WERI-Rb-1 (cell line): Measurements from ENCODE around the gene SLC17A8.

Experiments used
- DNase-seq: peaks from one replicate; pipeline ENCODE4 v3.0.0-alpha.2; 2020
- H3K27ac ChIP-seq: fragments of 250-450 bp; sonication (Bioruptor Pico); 2 replicates; pipeline ENCODE4 v1.5.1; 2020; ENCODE audit warnings: mild to moderate bottlenecking, moderate library complexity
- H3K27me3 ChIP-seq: fragments of 250-450 bp; sonication (Bioruptor Pico); 2 replicates; pipeline ENCODE4 v1.5.1; 2021; ENCODE audit warnings: mild to moderate bottlenecking, low read depth, moderate library complexity; ENCODE audit not compliant: insufficient read depth, severe bottlenecking
- H3K36me3 ChIP-seq: fragments of 250-450 bp; sonication (Bioruptor Pico); 2 replicates; pipeline ENCODE4 v1.5.1; 2020; ENCODE audit warnings: mild to moderate bottlenecking, moderate library complexity
- H3K4me3 ChIP-seq: 2 replicates; pipeline ENCODE4 v1.5.1; 2011; ENCODE audit warnings: low read depth, mild to moderate bottlenecking, control low read depth, low read length
- H3K9me3 ChIP-seq: fragments of 250-450 bp; sonication (Bioruptor Pico); 2 replicates; pipeline ENCODE4 v1.5.1; 2021; ENCODE audit warnings: mild to moderate bottlenecking, moderate library complexity; ENCODE audit not compliant: severe bottlenecking
- TF ChIP-seq, protein P1 (sequence below): IDR thresholded peaks from 2 replicates; pipeline ENCODE4 v1.5.1; 2011; ENCODE audit warnings: low read depth, mild to moderate bottlenecking, control low read depth, inconsistent platforms, low read length

The SLC17A8 gene

DNA sequence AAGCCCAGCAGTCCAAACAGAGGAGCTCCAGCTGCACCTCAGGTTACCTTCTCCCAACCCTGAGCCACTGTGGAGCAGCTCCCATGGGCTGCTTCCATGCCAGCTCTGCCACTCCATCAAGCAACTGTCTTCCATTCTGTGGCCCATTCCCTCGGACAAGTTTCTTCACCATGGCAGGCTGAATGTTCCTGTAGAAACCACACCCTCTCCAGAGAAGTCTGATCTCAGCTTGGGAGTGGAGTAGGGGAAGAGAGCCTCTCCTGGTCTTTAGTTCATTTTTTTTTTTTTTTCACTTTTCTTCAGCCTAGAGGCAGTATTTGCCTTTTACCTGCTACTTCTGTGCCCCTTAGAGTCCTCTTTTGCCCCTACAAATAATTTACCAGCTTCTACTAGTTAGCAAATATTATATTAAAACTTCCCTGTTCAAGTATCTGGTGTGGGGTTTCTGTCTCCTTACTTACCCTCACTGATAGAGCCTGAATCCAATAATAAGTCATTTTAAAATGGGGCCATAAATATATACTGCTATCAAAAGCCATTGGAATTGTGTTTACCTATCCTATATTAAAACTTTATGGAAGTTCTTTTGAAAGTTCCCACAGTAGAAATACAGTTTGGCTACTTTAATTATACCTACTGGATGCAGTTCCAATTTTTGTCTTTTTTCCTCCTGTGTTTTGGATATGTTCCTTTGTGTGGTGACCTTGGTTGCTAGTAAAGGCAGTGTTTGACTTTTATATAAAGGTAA, 11.7 kb upstream of the SLC17A8 start:
- Histone ChIP-seq H3K4me3 (no peak overlapping the region), H3K9me3 (no peaks in the 10 kb centered on the region), H3K36me3 (no peaks in the 10 kb centered on the region), H3K27me3 (no peaks in the 10 kb centered on the region), H3K27ac (no peak overlapping the region)
- no peak for DNase-seq
- TF ChIP-seq, protein P1, sequence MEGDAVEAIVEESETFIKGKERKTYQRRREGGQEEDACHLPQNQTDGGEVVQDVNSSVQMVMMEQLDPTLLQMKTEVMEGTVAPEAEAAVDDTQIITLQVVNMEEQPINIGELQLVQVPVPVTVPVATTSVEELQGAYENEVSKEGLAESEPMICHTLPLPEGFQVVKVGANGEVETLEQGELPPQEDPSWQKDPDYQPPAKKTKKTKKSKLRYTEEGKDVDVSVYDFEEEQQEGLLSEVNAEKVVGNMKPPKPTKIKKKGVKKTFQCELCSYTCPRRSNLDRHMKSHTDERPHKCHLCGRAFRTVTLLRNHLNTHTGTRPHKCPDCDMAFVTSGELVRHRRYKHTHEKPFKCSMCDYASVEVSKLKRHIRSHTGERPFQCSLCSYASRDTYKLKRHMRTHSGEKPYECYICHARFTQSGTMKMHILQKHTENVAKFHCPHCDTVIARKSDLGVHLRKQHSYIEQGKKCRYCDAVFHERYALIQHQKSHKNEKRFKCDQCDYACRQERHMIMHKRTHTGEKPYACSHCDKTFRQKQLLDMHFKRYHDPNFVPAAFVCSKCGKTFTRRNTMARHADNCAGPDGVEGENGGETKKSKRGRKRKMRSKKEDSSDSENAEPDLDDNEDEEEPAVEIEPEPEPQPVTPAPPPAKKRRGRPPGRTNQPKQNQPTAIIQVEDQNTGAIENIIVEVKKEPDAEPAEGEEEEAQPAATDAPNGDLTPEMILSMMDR = no peak

DNA sequence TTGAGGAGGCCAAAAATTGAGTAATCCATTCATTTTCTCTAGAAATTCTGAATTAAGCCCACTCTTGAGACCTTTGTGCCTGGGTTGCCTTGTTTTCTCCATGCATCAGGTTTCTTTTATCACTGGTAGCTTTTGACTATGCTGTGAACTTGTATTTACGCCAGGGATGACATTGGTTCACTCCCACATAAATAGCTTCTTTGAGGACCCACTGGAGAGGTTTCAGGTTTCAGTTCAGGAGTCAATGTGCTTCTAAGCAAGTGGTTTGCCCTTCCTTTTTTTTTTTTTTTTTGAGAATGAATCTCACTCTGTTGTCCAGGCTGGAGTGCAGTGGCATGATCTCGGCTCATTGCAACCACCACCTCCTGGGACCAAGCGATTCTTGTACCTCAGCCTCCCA, 10.2 kb upstream of the SLC17A8 start:
- TF ChIP-seq, protein P1 = no peak
- no peak overlapping the region for H3K27ac ChIP-seq
- no peaks in the 10 kb centered on the region for H3K27me3 ChIP-seq
- H3K9me3 ChIP-seq = no peaks in the 10 kb centered on the region
- no peak for DNase-seq
- H3K4me3 ChIP-seq = no peak overlapping the region
- no peaks in the 10 kb centered on the region for H3K36me3 ChIP-seq

DNA sequence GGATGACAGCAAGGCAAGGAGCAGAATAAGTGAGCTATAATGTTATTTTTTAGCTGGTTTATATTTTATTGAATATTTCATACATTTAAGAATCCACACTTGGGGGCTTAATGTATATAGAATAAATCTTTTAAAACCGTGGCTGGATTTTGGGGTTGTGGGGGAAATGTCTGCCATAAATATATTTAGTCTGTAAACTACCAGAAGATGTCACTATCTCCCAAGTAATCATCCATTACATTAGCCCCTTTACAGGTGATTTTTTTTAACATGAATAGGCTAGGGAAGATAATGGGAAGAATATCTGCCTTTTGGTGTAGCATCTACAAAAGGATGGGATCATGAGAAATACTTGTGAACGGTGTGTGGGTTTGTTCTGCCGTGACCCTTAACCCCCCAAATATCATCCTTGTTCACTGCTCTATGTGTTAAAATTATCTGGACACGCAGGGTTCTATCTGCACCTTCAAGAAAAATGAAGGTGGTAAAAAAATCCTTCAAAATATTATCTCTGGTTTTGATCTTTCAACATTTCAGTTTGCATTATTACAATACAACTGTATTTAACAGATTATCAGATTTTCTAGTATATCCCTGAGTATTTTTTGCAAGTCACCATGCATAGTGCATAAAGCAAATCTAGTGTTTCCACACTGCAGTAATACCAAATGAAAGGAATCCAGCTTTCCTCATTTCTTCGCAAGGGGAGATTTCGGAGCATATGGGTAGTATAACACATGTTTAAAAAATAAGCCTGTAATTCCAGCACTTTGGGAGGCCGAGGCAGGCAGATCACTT, 8.0 kb upstream of the SLC17A8 start:
- Histone ChIP-seq H3K4me3 (no peak overlapping the region), H3K27me3 (no peaks in the 10 kb centered on the region), H3K9me3 (no peaks in the 10 kb centered on the region), H3K36me3 (no peaks in the 10 kb centered on the region), H3K27ac (no peak overlapping the region)
- TF ChIP-seq, protein P1 = no peak
- no peak for DNase-seq

DNA sequence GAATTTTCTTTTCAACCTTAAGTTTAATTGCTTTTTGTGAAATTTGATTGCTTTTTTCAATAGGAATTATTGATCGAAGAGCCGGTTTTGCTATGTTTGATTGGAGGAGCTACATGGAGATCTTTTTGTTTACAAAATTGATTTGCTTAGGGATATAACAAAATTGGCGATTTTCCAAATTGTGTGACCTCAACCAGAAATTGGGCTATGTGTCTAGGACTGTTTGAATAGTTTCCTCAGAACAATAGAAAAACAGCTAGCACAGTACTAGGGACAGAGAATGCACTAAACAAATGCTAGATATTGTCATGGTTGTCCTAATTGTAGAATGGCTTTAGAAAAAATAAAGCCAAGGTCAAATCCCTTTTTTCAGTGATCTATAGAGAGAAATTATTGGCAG, 2.4 kb downstream of the SLC17A8 start:
- no peaks in the 10 kb centered on the region for H3K9me3 ChIP-seq
- DNase-seq = no peak
- H3K27ac ChIP-seq = no peak overlapping the region
- no peaks in the 10 kb centered on the region for H3K36me3 ChIP-seq
- H3K27me3 ChIP-seq = no peaks in the 10 kb centered on the region
- no peak overlapping the region for H3K4me3 ChIP-seq
- TF ChIP-seq, protein P1 = no peak

DNA sequence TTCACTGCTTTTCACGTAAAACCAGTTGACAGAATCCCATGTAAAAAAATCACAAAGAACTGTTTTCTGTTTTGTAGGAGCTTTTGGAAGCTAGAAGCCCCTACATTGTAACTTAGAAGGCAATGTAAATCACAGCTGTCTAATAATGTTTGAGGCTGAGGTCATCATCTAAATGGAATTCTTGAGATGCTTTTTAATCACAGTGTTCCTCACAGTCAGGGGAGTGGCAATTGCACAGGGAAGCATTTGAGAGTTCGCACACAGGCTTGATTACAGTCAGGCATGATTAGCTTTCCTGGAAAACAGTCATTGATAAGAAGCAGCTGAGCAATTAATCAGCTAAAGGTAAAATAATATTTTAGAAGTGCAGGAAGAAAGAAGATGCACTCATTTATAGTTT, 2.9 kb downstream of the SLC17A8 start:
- TF ChIP-seq, protein P1 = no peak
- Histone ChIP-seq H3K27ac (no peak overlapping the region), H3K27me3 (no peaks in the 10 kb centered on the region), H3K4me3 (no peak overlapping the region), H3K9me3 (no peaks in the 10 kb centered on the region), H3K36me3 (no peaks in the 10 kb centered on the region)
- DNase-seq = no peak
